Glutamatergic neuron (in vitro differentiated cells): ENCODE data around the gene CMSS1. TPM values are rescaled to one million over a fixed set of nuclear protein-coding genes. Genes with fewer than 3 reads are reported as not detected.

ENCODE experiments used
- DNase-seq: peaks from one replicate; pipeline ENCODE4 v3.0.0; 2022
- H3K27ac Mint-ChIP-seq: one replicate; pipeline ENCODE4 v1.8.0; 2020; ENCODE audit warnings: mild to moderate bottlenecking, mixed read lengths, inconsistent platforms; ENCODE audit not compliant: unreplicated experiment
- H3K27me3 Mint-ChIP-seq: one replicate; pipeline ENCODE4 v1.8.0; 2020; ENCODE audit warnings: mild to moderate bottlenecking, moderate library complexity, mixed read lengths, inconsistent platforms; ENCODE audit not compliant: unreplicated experiment
- H3K36me3 Mint-ChIP-seq: one replicate; pipeline ENCODE4 v1.8.0; 2020; ENCODE audit warnings: mild to moderate bottlenecking, mixed read lengths, inconsistent platforms; ENCODE audit not compliant: unreplicated experiment
- H3K4me1 Mint-ChIP-seq: one replicate; pipeline ENCODE4 v1.8.0; 2020; ENCODE audit warnings: mild to moderate bottlenecking, low read depth, mixed read lengths, inconsistent platforms; ENCODE audit not compliant: unreplicated experiment
- H3K4me3 Mint-ChIP-seq: one replicate; pipeline ENCODE4 v1.8.0; 2020; ENCODE audit warnings: mild to moderate bottlenecking, mixed read lengths, inconsistent platforms; ENCODE audit not compliant: unreplicated experiment
- H3K9me3 Mint-ChIP-seq: one replicate; pipeline ENCODE4 v1.8.0; 2020; ENCODE audit warnings: mild to moderate bottlenecking, moderate library complexity, mixed read lengths, inconsistent platforms; ENCODE audit not compliant: unreplicated experiment
- CTCF ChIP-seq: fragments of 200-600 bp; sonication (generic); IDR thresholded peaks from one replicate; pipeline ENCODE4 v1.5.0; 2021; ENCODE audit not compliant: partially characterized antibody, unreplicated experiment
- total RNA-seq: library from RNA; stranded (reverse); fragmentation: NEBNext Ultra II Directional; extraction: Animal tissue kit (Norgen Biotek cat#: 25700); gene quantifications from one replicate; pipeline ENCODE4 v1.2.1, GENCODE V29; 2021; ENCODE audit not compliant: unreplicated experiment

CMSS1 gene
- total RNA-seq, 1 donor from 2014 or later = 37.8 TPM

- no peaks in the 10 kb centered on the region for H3K4me1 Mint-ChIP-seq
- TF ChIP-seq CTCF = no peak
- H3K27ac Mint-ChIP-seq = no peak overlapping the region
- H3K4me3 Mint-ChIP-seq = no peak overlapping the region
- H3K27me3 Mint-ChIP-seq = no peaks in the 10 kb centered on the region
- no peak for DNase-seq
- peaks cover 2% of the 10 kb centered on the region for H3K9me3 Mint-ChIP-seq
- no peaks in the 10 kb centered on the region for H3K36me3 Mint-ChIP-seq
Measured at GRCh38 chr3:99774467-99774866, 43.2 kb upstream of the CMSS1 start.

GRCh38 chr3:99776516-99777209, 41.0 kb upstream of the CMSS1 start:
- no peak for TF ChIP-seq CTCF
- H3K27me3 Mint-ChIP-seq = no peaks in the 10 kb centered on the region
- H3K27ac Mint-ChIP-seq = no peak overlapping the region
- DNase-seq = no peak
- H3K9me3 Mint-ChIP-seq = no peaks in the 10 kb centered on the region
- H3K4me3 Mint-ChIP-seq = no peak overlapping the region
- no peaks in the 10 kb centered on the region for H3K4me1 Mint-ChIP-seq
- H3K36me3 Mint-ChIP-seq = no peaks in the 10 kb centered on the region

GRCh38 chr3:99777210-99777549, 40.5 kb upstream of the CMSS1 start:
- no peaks in the 10 kb centered on the region for H3K36me3 Mint-ChIP-seq
- no peak overlapping the region for H3K4me3 Mint-ChIP-seq
- no peak overlapping the region for H3K27ac Mint-ChIP-seq
- DNase-seq = no peak
- H3K9me3 Mint-ChIP-seq = no peaks in the 10 kb centered on the region
- no peaks in the 10 kb centered on the region for H3K4me1 Mint-ChIP-seq
- no peaks in the 10 kb centered on the region for H3K27me3 Mint-ChIP-seq
- TF ChIP-seq CTCF = no peak

GRCh38 chr3:99777708-99778107, 40.0 kb upstream of the CMSS1 start:
- Mint-ChIP-seq H3K27me3 (no peaks in the 10 kb centered on the region), H3K4me3 (no peak overlapping the region)

More at GRCh38 chr3:99777708-99778107, 40.0 kb upstream of the CMSS1 start:
- Mint-ChIP-seq H3K9me3 (no peaks in the 10 kb centered on the region), H3K4me1 (no peaks in the 10 kb centered on the region), H3K27ac (no peak overlapping the region), H3K36me3 (no peaks in the 10 kb centered on the region)
- no peak for DNase-seq
- TF ChIP-seq CTCF = no peak
